Measurements from ENCODE around the gene PDE7B.

DNA sequence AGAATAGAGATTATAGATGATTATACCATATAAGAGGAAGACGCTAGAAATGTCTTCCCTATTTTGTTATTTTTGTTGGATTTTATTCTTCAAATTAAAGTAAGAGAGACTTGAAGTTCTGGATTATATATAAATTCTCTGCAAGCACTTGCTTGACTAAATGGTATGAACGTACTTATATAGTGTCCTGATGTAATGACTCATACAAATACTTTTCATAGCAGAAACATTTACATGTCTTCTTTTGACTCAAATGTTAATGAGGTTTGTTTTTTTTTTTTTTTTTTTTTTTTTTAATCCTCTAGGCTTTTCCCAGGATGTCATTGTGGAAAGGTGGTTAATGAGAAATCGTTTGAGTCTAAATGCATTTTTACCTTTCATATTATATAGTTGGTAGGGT lies 55.0 kb downstream of the PDE7B start:
- TF ChIP-seq POLR2A (IDR thresholded peaks at IDR 0.05; ENCODE audit: low read depth, low read length) (no peak), TAF1 (IDR thresholded peaks at IDR 0.05; ENCODE audit: low read depth, low read length) (no peak), POLR2AphosphoS5 (IDR thresholded peaks at IDR 0.05; ENCODE audit: low read depth, low read length) (no peak), SPI1 (IDR thresholded peaks at IDR 0.05; ENCODE audit: low read depth, low read length) (no peak)
